Fibroblast of lung (primary cell): ENCODE data around the gene ACOXL. TPM values are rescaled to one million over a fixed set of nuclear protein-coding genes. Genes with fewer than 3 reads are reported as not detected.

Experiments
- DNase-seq, 2 donors: peaks; one replicate each; pipeline versions ENCODE4 v3.0.0 to v3.0.0-alpha.2; 2010; ENCODE audit warnings: low read depth in 2 of 2
- H2AFZ ChIP-seq: 2 replicates; pipeline ENCODE4 v1.5.1; 2012; ENCODE audit warnings: low read length, control low read depth, inconsistent platforms
- H3K27ac ChIP-seq: 2 replicates; pipeline ENCODE4 v1.5.1; 2011; ENCODE audit warnings: low read length, control low read depth; ENCODE audit not compliant: insufficient read depth
- H3K27me3 ChIP-seq: 2 replicates; pipeline ENCODE4 v1.5.1; 2011; ENCODE audit warnings: mild to moderate bottlenecking, low read length; ENCODE audit not compliant: control insufficient read depth, insufficient read depth
- H3K36me3 ChIP-seq: 2 replicates; pipeline ENCODE4 v1.5.1; 2011; ENCODE audit warnings: low read length; ENCODE audit not compliant: control insufficient read depth, insufficient read depth
- H3K4me1 ChIP-seq: 2 replicates; pipeline ENCODE4 v1.5.1; 2011; ENCODE audit warnings: low read length; ENCODE audit not compliant: control insufficient read depth, insufficient read depth; ENCODE audit errors: extremely low read depth
- H3K4me2 ChIP-seq: 2 replicates; pipeline ENCODE4 v1.5.1; 2011; ENCODE audit warnings: low read length, control low read depth; ENCODE audit not compliant: insufficient read depth; ENCODE audit errors: extremely low read depth
- H3K4me3 ChIP-seq, 4 experiments: fragments of 200-600 bp in 1 of 4; sonication (generic) in 1 of 4; replicated peaks in 1 of 4; 2 replicates each; pipeline ENCODE4 v1.5.1; 2011 to 2016; ENCODE audit warnings: low read length in 4 of 4, low read depth in 3 of 4, mild to moderate bottlenecking in 3 of 4, control low read depth in 2 of 4, inconsistent platforms in 1 of 4, mixed read lengths in 1 of 4; ENCODE audit not compliant: insufficient read depth in 1 of 4; ENCODE audit errors: control extremely low read depth in 1 of 4
- H3K79me2 ChIP-seq: 2 replicates; pipeline ENCODE4 v1.5.1; 2012; ENCODE audit warnings: mild to moderate bottlenecking, low read length, inconsistent platforms; ENCODE audit not compliant: control insufficient read depth, insufficient read depth
- H3K9ac ChIP-seq: 2 replicates; pipeline ENCODE4 v1.5.1; 2011; ENCODE audit warnings: mild to moderate bottlenecking, low read length, control low read depth; ENCODE audit not compliant: insufficient read depth
- H3K9me3 ChIP-seq: 2 replicates; pipeline ENCODE4 v1.5.1; 2012; ENCODE audit warnings: low read depth, low read length; ENCODE audit not compliant: control insufficient read depth, insufficient read depth
- H4K20me1 ChIP-seq: 2 replicates; pipeline ENCODE4 v1.5.1; 2011; ENCODE audit warnings: low read length; ENCODE audit not compliant: control insufficient read depth, insufficient read depth; ENCODE audit errors: extremely low read depth
- CTCF ChIP-seq, 2 donors: IDR thresholded peaks in 1 of 2; conservative IDR thresholded peaks in 1 of 2; 1 replicate in 1 of 2; 2 replicates in 1 of 2; pipeline ENCODE4 v1.5.1; 2011 to 2012; ENCODE audit warnings: low read length in 2 of 2, control low read depth in 1 of 2, inconsistent platforms in 1 of 2, low read depth in 1 of 2, mild to moderate bottlenecking in 1 of 2
- EZH2 ChIP-seq: IDR thresholded peaks from 2 replicates; pipeline ENCODE4 v1.5.1; 2012; ENCODE audit warnings: low read length, control low read depth, mild to moderate bottlenecking; ENCODE audit errors: missing control alignments
- polyA plus RNA-seq, 2 donors: library from polyadenylated mRNA; depleted of rRNA in 1 of 2; stranded (reverse) in 1 of 2; unstranded in 1 of 2; fragments of >200 nt; gene quantifications; 2 replicates each; pipeline ENCODE4 v1.2.1, GENCODE V29; 2011 to 2012; ENCODE audit warnings: missing spikeins in 1 of 2
- total RNA-seq: library from RNA; depleted of rRNA; stranded (reverse); fragments of >200 nt; gene quantifications from 2 replicates; pipeline ENCODE4 v1.2.1, GENCODE V29; 2014

The ACOXL gene
- total and polyA plus RNA-seq, 2 donors (not counting 1 experiment from before 2014, with no cell fraction given): not detected

GRCh38 chr2:110752871-110753270 lies 20.5 kb downstream of the ACOXL start:
- H2AFZ ChIP-seq: no peak overlapping the region
- TF ChIP-seq EZH2 (no peak), CTCF (conservative IDR thresholded peaks at IDR 0.05 in 1 of 2, IDR thresholded peaks at IDR 0.05 in 1 of 2; ENCODE audit: low read depth in 1 of 2, low read length in 2 of 2) (no peak)
- H3K27me3 ChIP-seq: peaks cover 9% of the 10 kb centered on the region
- H3K4me3 ChIP-seq: no peak overlapping the region
- no peak overlapping the region for H3K9ac ChIP-seq
- DNase-seq: no peak
- no peaks in the 10 kb centered on the region for H3K9me3 ChIP-seq
- no peaks in the 10 kb centered on the region for H3K79me2 ChIP-seq
- no peaks in the 10 kb centered on the region for H3K4me1 ChIP-seq
- H3K4me2 ChIP-seq: no peak overlapping the region
- no peak overlapping the region for H3K27ac ChIP-seq
- H4K20me1 ChIP-seq: no peaks in the 10 kb centered on the region
- H3K36me3 ChIP-seq: no peaks in the 10 kb centered on the region

DNA sequence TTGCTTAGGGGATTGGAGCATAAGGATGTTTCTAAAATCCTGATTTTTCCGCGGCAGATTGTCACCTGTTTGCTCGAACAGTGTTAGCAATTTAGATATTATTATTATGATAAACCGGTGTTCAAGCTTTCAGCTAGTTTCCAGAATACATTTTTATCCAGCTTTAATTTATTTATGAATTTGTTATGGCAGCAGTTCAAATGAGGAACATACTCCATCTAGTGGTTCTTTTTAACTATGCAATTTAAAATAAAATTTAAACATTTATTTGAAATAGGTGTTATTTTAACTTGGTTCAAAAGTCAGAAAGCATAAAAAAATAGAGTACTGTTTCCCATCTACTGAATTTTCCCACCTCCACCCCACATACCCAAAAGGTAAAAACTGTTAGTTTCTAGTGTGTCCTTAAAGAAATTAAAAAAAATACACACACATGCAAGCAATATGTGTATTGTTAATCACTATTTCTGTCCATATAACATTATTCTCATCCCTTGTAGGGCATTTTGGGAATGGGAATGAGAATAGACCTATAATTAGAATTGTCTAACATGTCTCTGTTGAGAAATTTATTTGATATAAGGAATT lies 23.2 kb downstream of the ACOXL start:
- no peak overlapping the region for H3K9ac ChIP-seq
- no peak overlapping the region for H3K4me3 ChIP-seq
- no peaks in the 10 kb centered on the region for H3K36me3 ChIP-seq
- peak in 1 of 2 donors; percentile 45 for TF ChIP-seq CTCF (conservative IDR thresholded peaks at IDR 0.05 in 1 of 2, IDR thresholded peaks at IDR 0.05 in 1 of 2; ENCODE audit: low read depth in 1 of 2, low read length in 2 of 2)
- TF ChIP-seq EZH2: no peak
- no peaks in the 10 kb centered on the region for H3K79me2 ChIP-seq
- H3K4me1 ChIP-seq: no peaks in the 10 kb centered on the region
- H3K4me2 ChIP-seq: no peak overlapping the region
- no peaks in the 10 kb centered on the region for H3K27me3 ChIP-seq
- H2AFZ ChIP-seq: no peak overlapping the region
- no peak overlapping the region for H3K27ac ChIP-seq
- H4K20me1 ChIP-seq: no peaks in the 10 kb centered on the region
- no peaks in the 10 kb centered on the region for H3K9me3 ChIP-seq
- DNase-seq: peak; percentile 7 to 32

GRCh38 chr2:110759411-110759810 lies 27.0 kb downstream of the ACOXL start:
- DNase-seq: no peak
- no peaks in the 10 kb centered on the region for H4K20me1 ChIP-seq

More at GRCh38 chr2:110759411-110759810, 27.0 kb downstream of the ACOXL start:
- no peak overlapping the region for H3K27ac ChIP-seq
- no peak overlapping the region for H2AFZ ChIP-seq
- no peaks in the 10 kb centered on the region for H3K79me2 ChIP-seq
- no peaks in the 10 kb centered on the region for H3K4me1 ChIP-seq
- H3K9me3 ChIP-seq: no peaks in the 10 kb centered on the region
- no peaks in the 10 kb centered on the region for H3K36me3 ChIP-seq
- H3K27me3 ChIP-seq: no peaks in the 10 kb centered on the region
- H3K9ac ChIP-seq: no peak overlapping the region
- no peak overlapping the region for H3K4me2 ChIP-seq
- TF ChIP-seq EZH2 (no peak), CTCF (conservative IDR thresholded peaks at IDR 0.05 in 1 of 2, IDR thresholded peaks at IDR 0.05 in 1 of 2; ENCODE audit: low read depth in 1 of 2, low read length in 2 of 2) (no peak)
- H3K4me3 ChIP-seq: no peak overlapping the region
